GM18951 (cell line): ENCODE measurements around the gene FMO4.
"Not testable (repeated sequence)": the region's sequence is repeated elsewhere in the genome, so short reads cannot be mapped to it uniquely, and the experiment has no call there.

Experiments used
- POLR2A ChIP-seq: IDR thresholded peaks from 4 replicates; pipeline ENCODE4 v1.6.1; 2011; ENCODE audit warnings: mild to moderate bottlenecking; ENCODE audit not compliant: insufficient read length, insufficient read depth; ENCODE audit errors: extremely low read depth
- in situ Hi-C: fragments of 300-500 bp; cut with MboI; formaldehyde crosslinking; loops from one replicate; pipeline ENCODE4 v1.12.0; 2022; ENCODE audit warnings: low sequenced_read_pairs, mixed read lengths, inconsistent platforms; ENCODE audit not compliant: unreplicated experiment

The FMO4 gene

GRCh38 chr1:171298696-171299095, 15.3 kb upstream of the FMO4 start:
- TF ChIP-seq POLR2A: no peak
- in situ Hi-C loops: no loop called here

- TF ChIP-seq POLR2A: no peak
- in situ Hi-C loops: no loop called here
Observed at GRCh38 chr1:171299342-171299741, 14.6 kb upstream of the FMO4 start.

GRCh38 chr1:171300401-171300800, 13.6 kb upstream of the FMO4 start:
- no peak for TF ChIP-seq POLR2A
- in situ Hi-C loops: loop anchor here (10.0 kb wide), 1 partner anchor 46 kb away; no protein-coding TSS in a partner anchor

GRCh38 chr1:171310661-171311087, 3.3 kb upstream of the FMO4 start:
- TF ChIP-seq POLR2A: no peak
- in situ Hi-C loops: no loop called here

- TF ChIP-seq POLR2A: no peak
- in situ Hi-C loops: no loop called here
Observed at GRCh38 chr1:171311771-171312558, 2.0 kb upstream of the FMO4 start.

- no peak for TF ChIP-seq POLR2A
Observed at GRCh38 chr1:171313319-171313834, 606 bp upstream of the FMO4 start.

GRCh38 chr1:171329251-171329650, 15.3 kb downstream of the FMO4 start:
- in situ Hi-C loops: no loop called here
- TF ChIP-seq POLR2A: no peak

More at GRCh38 chr1:171313319-171313834, 606 bp upstream of the FMO4 start:
- in situ Hi-C loops: no loop called here

GRCh38 chr1:171334024-171334640, 20.1 kb downstream of the FMO4 start:
- in situ Hi-C loops: no loop called here
- TF ChIP-seq POLR2A: no peak

- in situ Hi-C loops: no loop called here
- TF ChIP-seq POLR2A: no peak
Observed at GRCh38 chr1:171335964-171336363, 22.0 kb downstream of the FMO4 start.

GRCh38 chr1:171339345-171339744, 25.4 kb downstream of the FMO4 start:
- in situ Hi-C loops: not testable (repeated sequence)

- TF ChIP-seq POLR2A: no peak
- in situ Hi-C loops: no loop called here
Observed at GRCh38 chr1:171343727-171344472, 29.9 kb downstream of the FMO4 start.

- in situ Hi-C loops: no loop called here
- TF ChIP-seq POLR2A: no peak
Observed at GRCh38 chr1:171344473-171344820, 30.5 kb downstream of the FMO4 start.

- in situ Hi-C loops: no loop called here
Observed at GRCh38 chr1:171345536-171345935, 31.6 kb downstream of the FMO4 start.

GRCh38 chr1:171346881-171347280, 32.9 kb downstream of the FMO4 start:
- no peak for TF ChIP-seq POLR2A

More at GRCh38 chr1:171345536-171345935, 31.6 kb downstream of the FMO4 start:
- TF ChIP-seq POLR2A: no peak

GRCh38 chr1:171350594-171350993, 36.6 kb downstream of the FMO4 start:
- TF ChIP-seq POLR2A: no peak

More at GRCh38 chr1:171346881-171347280, 32.9 kb downstream of the FMO4 start:
- in situ Hi-C loops: no loop called here

More at GRCh38 chr1:171350594-171350993, 36.6 kb downstream of the FMO4 start:
- in situ Hi-C loops: no loop called here
